ENCODE data around the gene HARS2.
A peak's percentile ranks its signal among the peaks of the same experiment; 100 is the strongest.
"Not testable (repeated sequence)": the region's sequence is repeated elsewhere in the genome, so short reads cannot be mapped to it uniquely, and the experiment has no call there.

Gene HARS2

GRCh38 chr5:140690941-140691924, at the start of gene HARS2, which contains the start of gene HARS1:
HARS2 (plus strand) TSS chr5:140691455; CDS start chr5:140691649, 194 bp downstream.
HARS1 (minus strand) TSS chr5:140691370; CDS start chr5:140691304, 66 bp downstream.
- DNase-seq: peak; percentile 95

GRCh38 chr5:140641716-140642115, 49.5 kb upstream of the HARS2 start:
- no peak for DNase-seq

DNA sequence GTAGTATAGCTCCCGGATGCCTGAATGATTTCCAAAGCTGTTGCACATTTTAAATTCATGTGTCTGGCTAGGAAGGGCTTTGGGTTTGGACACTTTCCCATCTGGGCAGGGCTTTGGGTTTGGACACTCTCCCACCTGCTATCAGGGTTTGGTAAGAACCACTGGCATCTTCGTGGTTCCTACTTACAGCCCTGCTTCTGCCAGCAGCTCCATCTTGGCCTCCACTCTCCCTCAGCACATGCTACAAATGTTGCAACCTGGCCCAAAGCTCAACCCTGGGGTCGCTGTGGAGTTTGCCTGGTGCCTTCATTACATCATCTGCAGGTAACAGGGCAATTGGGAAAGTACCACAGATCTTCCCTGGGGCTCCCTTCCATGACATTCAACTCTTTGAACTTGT, 48.5 kb upstream of the HARS2 start:
- no peak for DNase-seq

DNA sequence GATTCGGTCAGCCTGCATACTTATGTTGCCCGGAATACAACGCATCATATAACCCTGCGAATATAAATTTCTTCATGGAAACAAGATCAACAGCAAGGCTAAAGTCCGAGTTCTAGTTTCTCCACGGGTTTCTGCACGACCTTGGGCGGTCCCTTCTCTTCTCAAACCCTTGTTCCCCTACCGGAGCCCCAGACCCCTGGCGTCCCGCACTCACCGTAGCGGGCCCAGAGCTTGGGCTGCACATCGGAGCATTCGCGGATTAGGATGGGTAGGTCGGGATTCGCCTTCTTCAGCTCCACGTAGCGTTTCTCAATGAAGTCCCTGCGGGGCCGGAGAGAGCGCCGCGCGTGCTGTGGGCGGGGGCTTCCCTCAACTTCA, 44.2 kb upstream of the HARS2 start:
- DNase-seq: no peak

DNA sequence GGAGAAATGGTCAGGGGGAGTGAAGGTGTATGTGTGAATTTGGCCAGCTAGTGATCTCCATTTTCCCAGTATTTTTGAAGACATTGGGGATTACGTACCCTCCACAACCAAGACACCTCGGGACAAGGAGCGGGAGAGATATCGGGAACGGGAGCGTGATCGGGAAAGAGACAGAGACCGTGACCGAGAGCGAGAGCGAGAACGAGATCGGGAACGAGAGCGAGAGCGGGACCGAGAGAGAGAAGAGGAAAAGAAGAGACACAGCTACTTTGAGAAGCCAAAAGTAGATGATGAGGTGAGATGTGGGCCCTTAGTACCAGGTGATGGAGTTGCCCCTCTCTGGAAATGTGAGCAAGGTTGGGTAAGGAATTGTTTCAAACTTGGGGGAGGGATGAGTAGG, 32.4 kb upstream of the HARS2 start:
- no peak for DNase-seq

- DNase-seq: not testable (repeated sequence)
Measured at GRCh38 chr5:140660371-140660770, 30.9 kb upstream of the HARS2 start.

DNA sequence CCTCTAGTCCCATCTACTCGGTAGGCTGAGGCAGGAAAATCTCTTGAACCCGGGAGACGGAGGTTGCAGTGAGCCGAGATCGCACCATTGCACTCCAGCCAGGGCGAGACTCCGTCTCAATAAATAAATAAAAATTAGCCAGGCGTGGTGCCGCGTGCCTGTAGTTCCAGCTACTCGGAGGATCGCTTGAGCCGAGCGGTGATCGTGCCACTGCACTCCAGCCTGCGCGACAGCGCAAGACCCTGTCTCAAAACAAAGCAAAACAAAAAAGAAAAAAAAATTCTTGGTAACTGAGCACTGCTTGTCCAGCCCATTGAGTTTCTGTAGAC, 27.3 kb upstream of the HARS2 start:
- no peak for DNase-seq

DNA sequence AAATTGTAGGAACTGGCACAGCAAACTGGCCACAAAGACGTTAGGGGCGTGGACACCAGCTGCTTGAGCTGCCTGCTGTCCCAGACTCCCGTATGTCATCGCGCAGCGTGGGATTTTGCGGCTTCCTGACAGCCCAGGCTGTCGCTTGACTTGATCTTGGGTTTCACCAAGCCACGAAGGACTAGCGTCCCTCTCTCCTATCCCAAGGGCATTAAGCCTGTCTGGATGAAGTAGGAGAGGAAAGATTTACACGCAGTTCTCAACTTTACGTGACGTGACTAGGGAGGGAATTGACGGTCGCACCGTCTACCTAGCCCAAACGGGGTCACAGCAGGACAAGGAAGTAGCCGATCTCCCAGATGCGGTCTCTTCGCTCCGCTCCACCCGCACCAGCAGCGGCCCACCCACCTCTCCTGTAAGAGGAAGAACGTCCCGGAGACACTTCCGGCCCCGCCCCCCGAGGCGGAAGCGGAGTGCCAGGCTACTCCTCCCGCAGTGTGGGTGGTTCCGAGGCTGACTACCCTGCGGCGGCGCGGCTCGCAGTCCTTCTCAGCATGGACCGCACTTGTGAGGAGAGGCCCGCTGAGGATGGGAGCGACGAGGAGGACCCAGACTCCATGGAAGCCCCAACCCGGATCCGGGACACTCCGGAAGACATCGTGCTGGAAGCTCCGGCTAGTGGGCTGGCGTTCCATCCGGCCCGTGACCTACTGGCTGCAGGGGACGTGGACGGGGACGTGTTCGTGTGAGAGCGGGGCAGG, 26.7 kb upstream of the HARS2 start, which contains the start of gene WDR55:
Gene WDR55, plus strand, starts transcription at position 546 of the 761 bp plus-strand sequence. Its CDS starts 9 bp downstream, at position 555.
- peak; percentile 91 for DNase-seq

- not testable (repeated sequence) for DNase-seq
Measured at GRCh38 chr5:140671035-140671434, 20.2 kb upstream of the HARS2 start.

- no peak for DNase-seq
Measured at GRCh38 chr5:140671472-140672125, 19.7 kb upstream of the HARS2 start.

DNA sequence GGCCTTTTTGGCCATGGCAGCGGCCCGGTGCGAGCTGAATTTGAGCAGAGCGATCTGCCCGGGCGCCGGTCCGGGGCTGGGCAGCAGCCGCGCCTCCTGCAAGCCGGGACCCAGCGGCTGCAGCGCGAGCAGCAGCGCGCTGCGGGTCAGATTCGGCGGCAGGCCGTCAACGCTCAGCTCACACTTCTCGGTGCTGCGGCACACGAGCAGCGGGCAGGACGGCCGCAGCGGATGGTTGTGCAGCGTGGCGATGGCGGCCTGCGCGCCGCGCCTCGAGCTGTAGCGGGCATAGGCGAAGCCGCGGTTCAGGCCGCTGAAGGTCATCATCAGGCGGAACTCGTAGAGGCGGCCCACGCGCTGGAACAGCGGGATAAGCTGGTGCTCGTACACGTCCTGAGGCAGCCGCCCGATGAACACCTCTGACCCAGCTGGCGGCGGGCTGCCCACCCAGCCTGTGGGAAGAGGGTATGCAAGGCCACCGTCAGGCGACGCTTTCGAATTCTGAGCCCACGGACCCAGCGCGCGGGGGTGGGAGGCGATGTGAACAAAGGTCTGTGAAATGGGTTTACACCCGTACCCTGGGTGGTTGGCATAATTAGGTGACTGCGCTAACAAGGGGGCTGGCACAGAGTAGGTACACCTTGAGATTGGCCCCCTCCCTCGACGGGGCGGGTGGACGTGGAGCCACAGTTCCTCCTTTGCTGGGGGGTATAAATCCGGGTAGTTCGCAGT, 18.6 kb upstream of the HARS2 start:
- DNase-seq: no peak

- DNase-seq: no peak
Measured at GRCh38 chr5:140673187-140673976, 17.9 kb upstream of the HARS2 start, which contains the start of gene DND1. DND1 (minus strand) TSS chr5:140673576; CDS start chr5:140673542, 34 bp downstream.

DNA sequence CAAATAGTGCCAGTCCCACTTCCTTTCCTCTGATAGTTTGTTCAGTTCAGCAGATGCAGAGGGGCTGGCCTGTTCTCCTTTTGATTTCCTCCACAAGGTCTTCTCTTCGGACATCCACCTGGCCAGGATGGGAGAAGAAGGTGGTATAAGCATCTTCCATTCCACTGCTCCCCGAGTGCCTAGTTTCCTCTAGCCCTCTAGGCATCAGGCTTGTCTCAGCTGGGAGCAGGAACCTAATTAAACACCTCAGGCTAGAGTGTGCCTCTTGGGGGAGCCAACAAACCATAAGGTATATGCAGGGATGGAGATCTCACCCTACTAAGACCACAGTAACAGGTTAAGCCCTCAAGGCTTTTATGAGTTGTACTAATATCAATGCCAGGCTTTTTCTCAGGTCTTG, 17.0 kb upstream of the HARS2 start:
- no peak for DNase-seq

DNA sequence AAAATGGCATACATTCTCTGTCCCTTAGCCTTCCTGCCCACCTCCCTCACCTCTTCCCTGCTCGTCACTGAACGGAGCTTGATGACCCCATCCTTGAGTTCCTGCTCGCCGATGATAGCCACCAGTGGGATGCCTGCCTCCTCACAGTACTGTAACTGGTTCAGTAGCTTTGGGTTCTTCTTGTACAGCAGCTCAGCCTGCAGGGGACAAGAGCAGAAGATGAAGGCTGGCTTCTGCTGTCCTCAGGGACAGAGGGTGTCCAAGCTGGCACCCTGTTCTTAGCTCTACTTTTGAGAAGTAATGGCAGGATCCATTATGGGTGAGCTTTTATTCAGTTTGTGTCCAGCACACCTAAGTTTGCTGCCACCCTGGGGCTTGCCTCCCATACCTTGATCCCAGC, 16.6 kb upstream of the HARS2 start:
- DNase-seq: no peak

DNA sequence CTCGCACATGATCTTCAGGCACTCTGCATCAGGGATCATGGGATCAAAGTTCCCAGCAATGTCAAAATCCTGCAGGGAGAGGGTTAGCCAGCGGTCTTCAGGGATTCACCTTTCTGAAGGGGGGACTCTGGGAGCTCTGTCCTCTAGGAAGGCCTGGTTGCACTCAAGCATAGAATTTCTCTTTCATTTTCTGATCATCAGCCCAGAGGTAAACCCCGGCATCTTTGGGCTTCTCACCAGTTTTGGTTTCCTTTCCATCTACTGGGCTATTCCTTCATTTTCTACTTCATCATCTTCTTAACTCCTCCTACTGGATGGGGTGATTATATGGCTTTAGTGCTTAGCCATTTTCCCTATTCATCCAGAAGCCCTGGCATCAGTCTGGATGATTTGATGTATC, 13.3 kb upstream of the HARS2 start:
- DNase-seq: no peak

- DNase-seq: no peak
Measured at GRCh38 chr5:140678993-140679392, 12.3 kb upstream of the HARS2 start.

- no peak for DNase-seq
Measured at GRCh38 chr5:140690376-140690932, 801 bp upstream of the HARS2 start.

DNA sequence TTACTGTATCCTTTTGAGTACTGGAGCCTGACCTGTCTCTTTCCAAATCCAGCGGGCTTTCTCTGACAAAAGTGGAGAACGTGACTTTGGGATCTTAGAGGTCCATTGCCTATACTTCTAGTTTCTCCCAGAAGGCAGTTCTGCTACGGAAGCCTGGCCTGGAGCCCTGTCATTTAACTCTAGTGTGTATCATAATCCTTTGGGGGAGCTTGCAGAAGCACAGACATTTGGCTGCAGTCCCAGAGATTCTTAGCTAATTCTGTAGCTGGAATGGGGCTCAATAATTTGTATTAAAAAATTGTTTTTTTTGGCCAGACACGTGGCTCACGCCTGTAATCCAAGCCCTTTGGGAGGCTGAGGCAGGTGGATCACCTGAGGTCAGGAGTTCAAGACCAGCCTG, 3.0 kb downstream of the HARS2 start:
- no peak for DNase-seq

DNA sequence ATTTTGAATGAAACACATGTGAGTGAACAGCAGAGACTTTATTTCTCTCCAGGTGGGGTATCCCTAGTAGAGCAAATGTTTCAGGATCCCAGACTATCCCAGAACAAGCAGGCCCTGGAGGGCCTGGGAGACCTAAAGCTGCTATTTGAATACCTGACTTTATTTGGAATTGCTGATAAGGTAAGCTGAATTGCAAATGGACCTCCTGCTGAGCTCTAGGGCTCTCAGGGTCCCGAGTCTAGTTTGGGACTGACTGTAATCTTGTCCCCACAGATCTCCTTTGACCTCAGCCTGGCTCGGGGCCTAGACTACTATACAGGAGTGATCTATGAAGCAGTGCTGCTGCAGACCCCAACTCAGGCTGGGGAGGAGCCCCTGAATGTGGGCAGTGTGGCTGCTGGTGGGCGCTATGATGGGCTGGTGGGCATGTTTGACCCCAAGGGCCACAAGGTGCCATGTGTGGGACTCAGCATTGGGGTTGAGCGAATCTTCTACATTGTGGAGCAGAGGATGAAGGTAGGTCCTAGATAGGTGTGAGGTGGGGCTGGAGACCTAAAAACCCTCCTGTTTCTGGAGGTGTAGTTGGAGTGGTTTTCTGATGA, 5.7 kb downstream of the HARS2 start:
- DNase-seq: no peak

Measured in NCI-H774 (cell line).